BE2C (cell line): ENCODE measurements around the gene E2F8.

Experiments used
- DNase-seq: peaks from one replicate; pipeline ENCODE4 v3.0.0-alpha.2; 2020
- H3K27me3 ChIP-seq: fragments of 250-450 bp; sonication (Bioruptor Pico); 2 replicates; pipeline ENCODE4 v1.5.1; 2020; ENCODE audit warnings: mild to moderate bottlenecking
- H3K36me3 ChIP-seq: fragments of 250-450 bp; sonication (Bioruptor Pico); 2 replicates; pipeline ENCODE4 v1.5.1; 2020; ENCODE audit warnings: mild to moderate bottlenecking
- H3K4me1 ChIP-seq: fragments of 250-450 bp; sonication (Bioruptor Pico); 2 replicates; pipeline ENCODE4 v1.5.1; 2020
- H3K4me3 ChIP-seq: 2 replicates; pipeline ENCODE4 v1.5.1; 2011; ENCODE audit warnings: low read depth, low read length
- H3K9me3 ChIP-seq: fragments of 250-450 bp; sonication (Bioruptor Pico); 2 replicates; pipeline ENCODE4 v1.5.1; 2020
- CTCF ChIP-seq: IDR thresholded peaks from 2 replicates; pipeline ENCODE4 v1.5.1; 2012; ENCODE audit warnings: mild to moderate bottlenecking, low read depth, low read length

E2F8 gene

GRCh38 chr11:19241260-19242178, 774 bp upstream of the E2F8 start:
- Histone ChIP-seq H3K4me3 (peak overlapping the region; percentile 82), H3K9me3 (no peaks in the 10 kb centered on the region), H3K4me1 (no peaks in the 10 kb centered on the region), H3K36me3 (no peaks in the 10 kb centered on the region), H3K27me3 (no peaks in the 10 kb centered on the region)
- no peak for TF ChIP-seq CTCF
- peak; percentile 35 for DNase-seq

- Histone ChIP-seq H3K27me3 (no peaks in the 10 kb centered on the region), H3K4me1 (no peaks in the 10 kb centered on the region), H3K9me3 (no peaks in the 10 kb centered on the region), H3K4me3 (peak overlapping the region; percentile 82), H3K36me3 (no peaks in the 10 kb centered on the region)
- no peak for TF ChIP-seq CTCF
- DNase-seq = no peak
Observed at GRCh38 chr11:19239039-19239438, 1.7 kb downstream of the E2F8 start.

GRCh38 chr11:19237813-19238212, 2.9 kb downstream of the E2F8 start:
- Histone ChIP-seq H3K36me3 (no peaks in the 10 kb centered on the region), H3K4me3 (no peak overlapping the region), H3K27me3 (no peaks in the 10 kb centered on the region), H3K4me1 (no peaks in the 10 kb centered on the region), H3K9me3 (no peaks in the 10 kb centered on the region)
- TF ChIP-seq CTCF = no peak
- DNase-seq = no peak

- H3K36me3 ChIP-seq = no peaks in the 10 kb centered on the region
- TF ChIP-seq CTCF = no peak
- no peaks in the 10 kb centered on the region for H3K9me3 ChIP-seq
Observed at GRCh38 chr11:19237381-19237780, 3.4 kb downstream of the E2F8 start.

GRCh38 chr11:19234231-19234817, 6.4 kb downstream of the E2F8 start:
- no peaks in the 10 kb centered on the region for H3K27me3 ChIP-seq
- H3K4me1 ChIP-seq = no peaks in the 10 kb centered on the region
- H3K36me3 ChIP-seq = no peaks in the 10 kb centered on the region
- no peak for TF ChIP-seq CTCF
- DNase-seq = no peak
- no peaks in the 10 kb centered on the region for H3K9me3 ChIP-seq
- no peak overlapping the region for H3K4me3 ChIP-seq

More at GRCh38 chr11:19237381-19237780, 3.4 kb downstream of the E2F8 start:
- no peaks in the 10 kb centered on the region for H3K27me3 ChIP-seq
- no peaks in the 10 kb centered on the region for H3K4me1 ChIP-seq
- H3K4me3 ChIP-seq = no peak overlapping the region
- no peak for DNase-seq
